Activated T-cell treated with anti-CD3 and anti-CD28 coated beads, Interleukin-2, amount 50 U/mL, for 48 hours (primary cell): ENCODE results near the gene GRID1.
"Not testable (repeated sequence)": the region's sequence is repeated elsewhere in the genome, so short reads cannot be mapped to it uniquely, and the experiment has no call there.

Source experiments
- DNase-seq, 2 experiments: peaks; one replicate each; pipeline ENCODE4 v3.0.0-alpha.2; 2020

The GRID1 gene

DNA sequence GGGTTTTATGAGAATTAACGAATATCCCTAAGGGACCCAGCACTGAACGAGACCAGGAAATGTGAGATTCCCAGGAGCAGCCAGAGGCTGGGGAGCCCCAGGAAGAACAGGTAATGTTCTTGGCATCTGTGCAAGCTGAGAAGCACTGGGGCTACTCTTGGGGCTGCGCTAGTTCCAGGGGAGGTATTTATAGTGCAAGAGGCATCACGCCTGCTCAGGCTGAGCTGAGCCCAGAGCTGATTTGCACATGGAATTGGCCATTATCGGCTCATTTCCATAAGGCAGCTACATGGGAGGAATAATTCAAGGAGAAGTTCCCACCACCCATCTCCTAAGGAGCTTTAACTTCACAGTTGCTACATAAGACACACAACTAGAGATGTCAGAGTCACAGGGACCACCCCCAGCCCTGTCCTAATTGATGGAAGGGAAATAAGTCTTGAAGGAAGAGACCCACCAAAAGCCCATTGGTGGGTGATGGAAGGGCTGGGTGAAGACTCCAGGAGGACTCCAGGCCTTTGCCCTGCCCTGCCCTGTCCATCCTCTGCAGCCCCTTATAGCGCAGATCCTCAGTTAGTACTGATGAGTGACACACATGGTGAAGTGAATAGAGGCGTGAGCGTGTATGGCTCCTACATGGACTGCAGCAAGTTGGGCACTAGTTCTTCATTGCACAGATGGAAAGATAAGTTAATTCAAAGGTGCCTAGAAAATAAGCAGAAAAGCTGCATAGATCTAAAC lies 178.9 kb downstream of the GRID1 start:
- no peak for DNase-seq

- DNase-seq: no peak
Observed at GRCh38 chr10:86186633-86187032, 180.0 kb downstream of the GRID1 start.

DNA sequence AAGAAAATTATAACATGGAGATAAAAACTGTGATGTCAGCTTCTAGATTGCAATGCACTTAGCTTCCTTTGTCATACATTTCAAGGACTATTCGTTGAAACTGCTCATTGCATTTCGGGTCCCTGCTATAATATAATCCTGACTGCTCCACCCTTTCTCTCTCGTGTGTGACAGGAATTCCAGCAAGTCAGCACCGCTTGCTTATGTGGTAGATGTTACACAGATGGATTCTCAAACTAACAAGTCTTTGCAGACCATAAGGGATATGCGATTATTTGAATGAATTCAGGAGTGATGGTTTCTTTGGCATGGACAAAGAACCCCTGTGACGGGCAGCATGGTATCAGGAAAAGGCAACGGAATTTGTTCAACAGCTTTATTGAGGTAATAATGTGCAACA lies 184.0 kb downstream of the GRID1 start:
- DNase-seq: no peak

- no peak for DNase-seq
Observed at GRCh38 chr10:86182150-86182549, 184.4 kb downstream of the GRID1 start.

- no peak for DNase-seq
Observed at GRCh38 chr10:86180861-86181260, 185.7 kb downstream of the GRID1 start.

GRCh38 chr10:86179961-86180360 lies 186.6 kb downstream of the GRID1 start:
- DNase-seq: no peak

DNA sequence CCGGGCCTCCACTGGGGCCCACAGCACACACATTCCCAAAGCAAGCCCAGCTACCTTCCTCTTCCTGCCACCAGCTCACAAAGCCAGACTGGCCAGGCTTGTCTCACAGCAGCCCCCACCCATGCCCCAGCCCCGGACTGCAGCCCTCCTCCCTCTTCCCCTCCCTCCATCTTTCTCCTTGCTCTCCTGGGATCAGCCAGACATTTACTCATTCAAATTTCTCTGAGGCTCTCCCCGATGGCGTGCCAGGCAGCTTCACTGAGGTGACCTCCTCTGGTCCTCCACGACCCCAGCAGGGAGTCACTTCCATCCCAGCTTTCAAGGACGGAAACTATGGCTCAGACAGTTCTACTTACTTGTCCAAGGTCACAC lies 187.5 kb downstream of the GRID1 start:
- DNase-seq: no peak

DNA sequence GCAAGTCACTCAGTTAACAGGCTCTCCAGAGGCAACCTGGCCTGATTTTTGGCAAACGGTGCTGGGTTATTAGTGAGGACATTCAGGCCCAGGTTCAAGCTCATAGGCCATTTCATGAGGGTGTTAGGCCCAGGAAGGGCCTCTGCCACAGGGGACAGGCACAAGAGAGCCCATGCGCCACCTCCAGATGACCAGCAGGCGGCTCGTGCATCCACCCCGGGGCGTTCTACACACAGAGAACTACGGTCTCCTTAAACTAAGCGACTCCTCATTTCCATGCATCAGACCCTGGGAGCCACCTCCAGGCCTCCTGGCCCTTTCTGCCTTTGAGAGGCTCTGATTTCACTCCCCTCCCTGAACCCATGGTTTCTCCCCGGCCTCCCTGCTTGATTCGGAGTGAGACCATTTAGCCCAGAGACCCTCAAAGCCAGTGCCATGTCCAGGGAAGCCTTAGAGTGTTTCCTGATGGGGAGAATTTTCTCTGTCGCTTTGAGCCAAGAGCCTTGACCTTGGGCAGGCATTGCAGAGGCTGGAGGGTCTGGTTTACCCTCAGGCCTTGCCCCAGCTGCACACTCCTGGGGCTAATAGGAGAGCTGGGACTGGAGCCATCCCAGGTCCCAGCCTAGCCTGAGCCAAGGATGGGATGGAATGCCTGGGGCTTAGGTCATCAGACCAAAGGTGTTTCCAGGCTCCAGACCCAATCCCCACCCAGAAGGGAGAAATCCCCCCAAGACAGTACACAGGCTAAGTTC lies 188.0 kb downstream of the GRID1 start:
- no peak for DNase-seq

DNA sequence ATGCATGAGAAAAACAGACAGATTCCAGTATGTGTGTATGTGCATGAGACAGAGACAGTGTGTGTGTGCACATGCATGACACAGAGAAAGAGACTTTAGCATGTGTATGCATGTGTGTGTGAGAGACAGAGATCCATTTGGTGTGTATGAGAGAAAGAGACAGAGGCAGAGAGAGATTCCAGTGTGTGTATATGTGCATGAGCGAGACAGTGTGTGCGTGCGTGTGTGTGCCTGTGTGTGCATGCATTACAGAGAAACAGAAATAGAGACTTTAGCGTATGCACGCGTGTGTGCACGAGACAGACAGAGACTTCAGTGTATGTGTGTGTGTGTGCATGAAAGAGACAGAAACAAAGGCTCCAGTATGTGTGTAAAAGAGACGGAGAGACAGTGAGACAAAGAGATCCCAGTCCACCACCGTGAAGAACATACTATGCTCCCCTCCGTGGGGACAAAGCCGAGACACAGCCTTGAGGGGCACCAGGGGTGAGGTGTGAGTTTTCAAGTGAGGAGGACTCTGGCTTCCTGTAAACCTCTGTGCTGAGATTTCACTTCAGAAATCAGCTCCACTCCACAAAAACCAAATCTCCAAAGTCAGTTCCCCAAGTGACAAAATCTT lies 188.9 kb downstream of the GRID1 start:
- DNase-seq: no peak

- no peak for DNase-seq
Observed at GRCh38 chr10:86176850-86177536, 189.6 kb downstream of the GRID1 start.

- DNase-seq: not testable (repeated sequence)
Observed at GRCh38 chr10:86175476-86175875, 191.1 kb downstream of the GRID1 start.

DNA sequence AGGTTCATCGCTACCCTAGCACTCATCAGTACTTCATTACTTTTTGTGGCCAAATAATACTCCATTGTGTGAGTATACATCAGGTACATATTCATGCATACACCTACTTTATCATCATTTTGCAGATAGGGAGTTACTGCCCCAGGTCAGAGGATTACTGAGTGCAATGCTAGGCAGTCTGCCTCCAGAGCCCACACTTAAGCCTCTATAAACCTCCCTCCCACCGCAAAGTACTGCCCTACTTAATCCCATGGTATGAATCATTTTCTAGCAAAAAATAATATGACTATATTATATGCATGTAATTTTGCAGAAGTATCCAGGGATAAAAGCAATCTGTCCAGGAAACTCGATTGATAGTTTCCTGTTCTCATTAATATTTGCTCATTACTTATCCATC lies 194.3 kb downstream of the GRID1 start:
- no peak for DNase-seq

DNA sequence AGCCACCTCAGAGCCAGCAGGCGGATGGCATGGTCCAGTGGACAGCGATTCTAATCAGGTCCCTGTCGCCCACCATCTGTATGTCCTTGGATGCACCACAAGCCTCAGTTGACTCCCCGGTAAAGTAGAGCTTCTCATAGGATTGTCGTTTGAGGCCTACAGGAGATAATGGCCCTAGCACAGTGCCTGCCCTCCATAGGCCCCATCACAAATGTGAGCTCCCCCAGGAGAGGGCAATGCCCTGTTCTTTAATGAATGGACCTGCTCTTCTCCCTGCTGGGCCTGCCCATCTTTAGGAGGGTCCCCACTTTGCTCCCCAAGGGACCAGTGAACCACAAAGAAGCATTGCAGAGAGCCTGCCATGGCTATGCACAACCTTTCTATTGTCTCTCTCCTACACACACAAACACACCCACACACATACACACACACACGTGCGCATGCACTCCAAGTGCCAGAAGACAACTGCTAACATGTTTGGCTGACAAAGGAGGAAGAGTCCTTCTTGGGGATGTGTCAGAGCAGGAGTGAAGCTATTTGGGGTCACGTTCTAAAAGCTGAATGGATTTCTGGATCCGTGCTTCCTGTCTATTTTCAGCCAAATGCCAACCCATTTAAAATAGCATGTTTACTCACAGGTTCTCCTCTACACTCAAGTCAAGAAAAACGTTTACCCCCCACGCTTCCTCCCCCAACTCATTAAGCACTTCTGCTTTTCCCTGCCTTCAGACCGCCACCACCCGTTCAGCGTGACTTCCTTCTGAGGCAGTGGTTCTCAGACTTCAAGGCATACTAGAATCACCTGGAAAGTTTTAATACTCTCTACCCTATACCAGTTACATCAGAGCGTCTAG lies 196.1 kb downstream of the GRID1 start:
- no peak for DNase-seq

- no peak for DNase-seq
Observed at GRCh38 chr10:86169506-86170254, 196.9 kb downstream of the GRID1 start.

DNA sequence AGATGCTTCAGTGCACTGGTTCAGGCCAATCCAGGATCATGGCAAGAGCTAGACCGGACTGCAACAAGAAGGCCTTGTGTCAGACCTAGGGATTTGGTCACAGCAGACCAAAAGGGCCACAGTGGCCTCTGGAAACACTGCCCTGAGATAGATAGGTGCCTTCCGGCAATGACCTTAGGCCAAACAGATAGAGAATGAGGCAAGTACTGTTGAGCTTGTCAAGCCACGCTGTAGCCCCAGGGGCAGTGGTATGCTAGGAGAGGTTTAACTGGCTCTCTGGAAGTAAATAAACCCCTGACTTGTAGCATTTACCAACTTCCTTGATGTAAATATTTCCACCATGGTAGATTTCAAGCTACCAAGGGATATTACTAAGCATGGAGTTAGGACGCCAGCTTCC lies 197.5 kb downstream of the GRID1 start:
- DNase-seq: no peak

DNA sequence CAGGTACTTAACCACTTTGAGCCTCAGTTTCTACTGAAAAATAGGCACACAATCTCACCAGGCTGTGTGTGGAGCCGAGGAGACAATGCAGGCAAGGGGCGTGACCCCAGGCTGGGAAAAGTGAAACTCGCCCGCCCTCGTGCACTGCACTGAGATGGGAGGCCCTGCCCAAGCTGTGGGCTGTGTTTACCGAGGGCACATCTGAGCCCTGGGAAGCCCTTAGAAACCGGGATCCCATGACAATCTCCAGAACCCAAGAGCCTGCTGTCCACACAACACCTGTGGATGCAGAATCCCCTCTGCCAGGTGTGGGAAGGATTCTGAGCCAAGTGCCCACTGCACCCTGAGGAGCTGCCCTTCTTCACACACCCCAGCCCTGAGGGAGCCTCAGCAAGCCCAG lies 198.3 kb downstream of the GRID1 start:
- no peak for DNase-seq

GRCh38 chr10:86167762-86168128 lies 198.8 kb downstream of the GRID1 start:
- no peak for DNase-seq

DNA sequence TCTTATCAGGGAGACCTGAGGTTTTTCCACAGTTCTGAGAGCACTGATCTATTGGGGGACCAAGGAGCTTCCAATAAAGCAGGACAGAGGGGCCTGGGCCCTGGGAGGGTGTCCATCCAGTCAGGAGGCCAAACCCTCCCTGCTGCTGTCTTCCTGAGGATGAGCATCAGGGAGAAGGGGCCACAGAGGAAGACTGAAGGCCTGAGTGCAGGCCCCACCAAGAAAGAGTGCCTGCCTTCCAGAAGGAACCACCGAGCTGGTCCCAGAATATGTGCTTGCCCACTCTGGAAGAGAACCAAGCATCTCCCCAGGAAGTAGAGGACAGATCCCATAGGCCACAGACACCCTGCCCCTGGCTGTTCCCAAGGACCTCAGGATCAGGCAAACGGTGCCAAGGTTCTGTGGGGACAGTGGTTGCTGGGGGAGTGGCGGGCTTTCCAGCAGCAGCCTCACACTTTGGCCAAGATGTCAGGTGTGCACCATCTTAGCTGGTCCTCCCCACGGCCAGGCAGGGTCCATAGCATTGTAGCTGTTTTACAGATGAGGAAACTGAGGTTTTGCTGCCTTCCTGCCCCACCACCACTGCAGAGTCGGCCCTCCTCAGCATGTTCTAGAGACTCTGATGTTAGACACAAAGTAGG lies 199.4 kb downstream of the GRID1 start:
- no peak for DNase-seq

- DNase-seq: no peak
Observed at GRCh38 chr10:86165666-86166065, 200.9 kb downstream of the GRID1 start.

- no peak for DNase-seq
Observed at GRCh38 chr10:86164960-86165630, 201.5 kb downstream of the GRID1 start.
